Posterior cingulate gyrus (tissue), 11 donors: ENCODE results near the gene ARHGAP45.

Experiments used
- DNase-seq, 10 donors: peaks; one replicate each; pipeline versions ENCODE4 v3.0.0 to v3.0.0-alpha.2; 2020 to 2021; ENCODE audit warnings: mixed read lengths in 3 of 10
- intact Hi-C: fragments of 100-400 bp; cut with DNase I; formaldehyde crosslinking; loops from one replicate; pipeline ENCODE4 v1.15.1; 2023

Gene ARHGAP45

DNA sequence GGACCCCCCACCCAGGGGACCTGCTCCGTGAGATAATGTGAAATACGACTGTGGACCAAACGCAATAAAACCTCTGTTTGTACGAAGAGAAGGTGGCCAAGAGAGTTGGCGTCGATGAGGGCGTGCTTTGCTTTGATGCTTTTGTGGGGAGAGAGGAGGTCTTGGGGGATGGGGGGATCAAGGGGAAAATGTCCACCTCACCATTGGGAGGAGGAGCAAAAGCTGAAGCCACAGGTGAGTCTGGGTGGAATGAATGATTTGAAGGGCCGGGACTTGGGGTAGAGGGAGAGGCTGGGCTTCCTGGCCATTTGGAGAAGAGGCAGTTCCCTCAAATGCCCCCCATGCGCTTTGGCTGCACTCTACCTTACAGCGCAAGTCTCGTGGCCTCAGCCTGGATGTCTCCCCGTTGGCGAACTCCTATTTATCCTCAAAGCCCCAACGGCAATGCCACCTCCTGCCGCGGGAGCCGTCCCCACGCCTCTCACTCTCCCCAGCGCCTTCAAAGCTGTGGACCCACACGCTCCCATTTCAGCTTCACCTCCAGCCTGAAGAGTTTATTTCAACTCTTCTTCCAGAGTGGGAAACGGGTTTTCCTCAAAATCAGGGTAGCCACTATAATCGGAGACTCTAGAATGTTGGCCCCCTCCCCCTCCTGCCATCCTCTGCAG, 27.9 kb upstream of the ARHGAP45 start:
- DNase-seq = no peak
- intact Hi-C loops = no loop called here

DNA sequence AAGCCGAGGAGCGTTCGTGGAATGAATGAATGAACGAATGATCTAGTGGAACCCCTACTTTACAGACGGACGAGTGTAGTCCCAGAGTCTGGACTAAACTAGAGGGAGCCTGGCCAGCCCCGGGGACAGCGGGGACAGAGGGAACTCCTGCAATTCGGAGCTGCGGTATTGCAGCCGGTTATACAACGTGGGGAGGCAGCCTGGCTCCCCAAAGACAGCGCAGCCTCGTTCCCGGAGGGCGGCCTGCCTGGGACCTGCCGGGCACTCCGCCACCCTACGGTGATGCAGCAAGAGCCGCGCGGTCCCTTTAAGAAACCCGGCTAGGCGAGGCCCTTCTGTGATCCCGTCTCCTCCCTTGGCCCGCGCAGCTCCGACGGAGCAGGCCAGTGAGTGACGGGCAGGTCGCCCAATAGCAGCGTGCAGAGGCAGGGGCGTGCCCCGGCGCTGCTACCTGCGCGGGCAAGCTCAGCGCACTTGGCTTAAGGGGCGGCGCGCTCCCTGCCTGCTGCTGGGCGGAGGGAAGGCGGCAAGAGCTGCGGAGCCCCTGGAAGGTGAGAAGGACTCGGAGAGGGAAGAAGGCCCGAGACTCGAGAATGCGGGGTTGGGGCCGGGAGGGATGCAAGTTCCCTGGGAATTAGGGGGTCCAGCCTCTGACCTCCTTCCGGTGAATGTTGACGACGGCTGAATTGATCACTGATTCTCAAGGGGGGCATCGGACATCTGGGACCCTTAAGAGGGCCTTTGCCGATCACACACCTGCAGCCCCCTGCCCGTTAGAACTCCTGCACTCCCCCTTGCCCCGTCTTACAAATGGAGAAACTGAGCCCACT, 27.1 kb upstream of the ARHGAP45 start, which contains the start of gene ABCA7:
TSS of gene ABCA7 (plus strand) at position 462 of the 830 bp plus-strand sequence. CDS start 1,255 bp downstream, outside the sequence.
- intact Hi-C loops = loop anchor here (2.0 to 10.0 kb wide), 2 partner anchors 19 to 55 kb away; partner anchors contain the start of genes POLR2E, RNU6-2 and TMEM259
- DNase-seq = peak; percentile 93 to 100 (median 98)

DNA sequence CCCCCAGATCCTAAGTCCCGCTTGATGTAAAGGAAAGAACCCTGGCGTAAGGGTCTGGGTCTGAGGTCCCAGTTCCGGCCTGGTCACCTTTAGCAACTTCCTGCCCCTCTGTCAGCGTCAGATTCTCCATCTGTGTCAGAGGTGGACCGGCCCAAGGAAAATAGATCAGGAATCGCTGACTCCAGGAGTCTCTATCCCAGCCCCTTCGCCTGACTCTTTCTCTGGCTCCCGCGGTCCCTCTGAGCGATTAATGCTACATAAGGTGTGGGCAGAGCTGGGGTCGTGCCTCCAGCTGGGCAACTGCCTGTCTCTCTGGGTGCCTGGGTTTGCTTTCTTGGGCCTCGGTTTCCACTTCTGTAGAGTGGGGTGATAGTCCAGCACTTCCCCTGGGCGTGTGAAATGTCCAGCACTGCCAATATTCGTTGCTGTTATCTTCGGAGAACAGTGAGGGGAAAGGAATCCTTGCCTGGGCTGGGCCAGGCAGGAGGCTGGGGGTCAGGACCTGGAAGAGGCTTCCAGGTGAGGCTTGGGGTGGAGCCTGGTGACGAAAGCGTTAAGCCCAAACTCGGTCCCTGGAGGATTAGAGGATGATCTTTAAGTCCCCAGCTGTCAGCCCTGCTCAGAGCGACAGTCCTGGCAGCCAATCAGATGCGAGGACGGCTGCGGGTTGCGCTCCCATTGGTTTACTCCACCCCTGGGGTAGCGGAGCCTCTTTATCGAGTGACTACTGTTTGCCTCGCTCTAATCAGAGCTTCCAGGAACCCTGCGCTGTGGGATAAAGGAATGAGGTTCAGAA, 26.3 kb upstream of the ARHGAP45 start:
- DNase-seq = peak; percentile 87 to 99 (median 95)

DNA sequence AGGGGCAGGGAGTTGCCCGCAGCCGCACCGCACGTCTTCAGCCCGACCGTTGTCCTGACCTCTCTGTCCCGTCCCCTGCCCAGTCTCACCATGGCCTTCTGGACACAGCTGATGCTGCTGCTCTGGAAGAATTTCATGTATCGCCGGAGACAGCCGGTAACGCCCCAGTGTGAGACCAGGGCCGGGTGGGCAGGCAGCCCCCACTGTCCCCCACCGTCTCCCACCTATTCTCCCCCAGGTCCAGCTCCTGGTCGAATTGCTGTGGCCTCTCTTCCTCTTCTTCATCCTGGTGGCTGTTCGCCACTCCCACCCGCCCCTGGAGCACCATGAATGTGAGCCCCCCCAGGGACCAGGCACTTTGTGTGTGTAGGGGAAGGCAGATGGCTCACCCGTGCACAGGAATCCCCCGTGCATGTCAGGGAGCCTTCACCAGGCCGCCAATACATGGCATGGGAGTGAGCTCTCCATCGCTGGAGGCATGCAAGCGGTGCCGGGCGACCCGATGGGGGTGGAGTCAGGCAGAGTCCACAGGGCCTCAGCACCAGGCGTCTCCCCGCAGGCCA, 25.6 kb upstream of the ARHGAP45 start:
- intact Hi-C loops = loop anchor here (2.0 to 10.0 kb wide), 2 partner anchors 21 to 53 kb away; partner anchors contain the start of genes POLR2E, RNU6-2 and TMEM259
- DNase-seq = no peak

More for the DNA sequence above, 26.3 kb upstream of the ARHGAP45 start:
- intact Hi-C loops = loop anchor here (2.0 to 10.0 kb wide), 2 partner anchors 20 to 54 kb away; partner anchors contain the start of genes POLR2E, RNU6-2 and TMEM259

DNA sequence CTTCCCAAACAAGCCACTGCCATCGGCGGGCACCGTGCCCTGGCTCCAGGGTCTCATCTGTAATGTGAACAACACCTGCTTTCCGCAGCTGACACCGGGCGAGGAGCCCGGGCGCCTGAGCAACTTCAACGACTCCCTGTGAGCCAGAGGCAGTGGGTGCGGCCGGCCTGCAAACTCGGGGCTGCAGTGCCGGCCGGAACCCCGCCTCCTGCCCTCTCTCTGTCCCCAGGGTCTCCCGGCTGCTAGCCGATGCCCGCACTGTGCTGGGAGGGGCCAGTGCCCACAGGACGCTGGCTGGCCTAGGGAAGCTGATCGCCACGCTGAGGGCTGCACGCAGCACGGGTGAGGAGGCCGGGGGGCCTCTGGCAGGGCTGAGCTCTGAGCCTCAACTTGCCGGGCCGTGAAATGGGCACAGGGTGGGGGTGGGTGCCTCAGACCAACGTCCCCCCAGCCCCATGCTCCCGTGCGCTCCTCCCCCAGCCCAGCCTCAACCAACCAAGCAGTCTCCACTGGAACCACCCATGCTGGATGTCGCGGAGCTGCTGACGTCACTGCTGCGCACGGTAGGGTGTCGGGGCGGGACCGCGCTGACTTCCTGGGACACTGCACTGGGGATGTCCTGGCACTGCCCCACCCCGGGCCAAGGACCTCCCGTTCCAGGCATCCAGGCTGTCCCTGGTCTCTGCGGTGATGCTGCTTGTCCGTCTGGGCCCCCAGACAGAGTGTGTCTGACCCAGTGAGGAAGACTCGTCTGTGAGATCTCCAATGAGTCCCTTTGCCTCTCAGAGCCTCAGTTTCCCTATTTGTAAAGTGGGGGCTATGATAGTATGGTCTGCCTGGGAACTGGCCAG, 24.9 kb upstream of the ARHGAP45 start:
- no peak for DNase-seq
- intact Hi-C loops = loop anchor here (2.0 to 10.0 kb wide), 2 partner anchors 21 to 53 kb away; partner anchors contain the start of genes POLR2E, RNU6-2 and TMEM259

DNA sequence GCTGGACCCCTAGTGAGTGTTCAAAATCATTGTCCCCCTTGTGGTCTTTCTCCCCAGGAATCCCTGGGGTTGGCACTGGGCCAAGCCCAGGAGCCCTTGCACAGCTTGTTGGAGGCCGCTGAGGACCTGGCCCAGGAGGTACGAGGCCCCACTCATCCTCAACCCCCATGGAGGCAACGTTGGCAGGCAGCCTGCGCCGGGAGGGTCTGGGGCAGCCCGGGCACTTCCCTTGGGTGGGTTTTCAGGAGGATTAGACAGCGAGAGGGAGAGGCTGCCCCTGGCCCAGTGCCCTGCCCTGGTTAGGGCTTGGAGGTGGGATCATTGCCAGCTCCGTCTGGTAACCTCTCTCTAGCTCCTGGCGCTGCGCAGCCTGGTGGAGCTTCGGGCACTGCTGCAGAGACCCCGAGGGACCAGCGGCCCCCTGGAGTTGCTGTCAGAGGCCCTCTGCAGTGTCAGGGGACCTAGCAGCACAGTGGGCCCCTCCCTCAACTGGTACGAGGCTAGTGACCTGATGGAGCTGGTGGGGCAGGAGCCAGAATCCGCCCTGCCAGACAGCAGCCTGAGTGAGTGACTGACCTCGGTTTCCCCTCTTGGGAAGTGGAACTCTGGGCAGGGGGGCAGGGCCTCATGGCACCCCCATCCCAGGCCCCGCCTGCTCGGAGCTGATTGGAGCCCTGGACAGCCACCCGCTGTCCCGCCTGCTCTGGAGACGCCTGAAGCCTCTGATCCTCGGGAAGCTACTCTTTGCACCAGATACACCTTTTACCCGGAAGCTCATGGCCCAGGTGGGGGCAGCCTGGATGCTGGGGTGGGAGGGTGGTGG, 24.1 kb upstream of the ARHGAP45 start:
- no peak for DNase-seq
- intact Hi-C loops = loop anchor here (10.0 kb wide), 1 partner anchor 52 kb away; the partner anchor contains the start of gene POLR2E

DNA sequence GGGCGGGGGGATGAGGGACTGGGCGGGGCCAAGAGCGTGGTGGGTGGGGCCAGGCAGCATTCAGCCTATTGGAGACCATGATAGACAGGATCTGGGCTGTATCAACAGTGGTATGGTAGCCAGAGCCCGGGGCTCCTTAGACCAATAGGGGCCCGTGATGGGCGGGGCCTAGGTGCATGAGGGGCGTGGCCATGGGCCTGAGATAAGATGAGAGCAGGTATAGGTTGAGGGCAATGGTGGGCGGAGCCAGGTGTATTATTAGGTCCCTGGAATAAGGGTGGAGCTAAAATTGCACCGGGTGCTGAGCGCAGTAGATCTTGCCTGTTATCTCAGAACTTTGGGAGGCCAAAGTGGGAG, 21.7 kb upstream of the ARHGAP45 start:
- no peak for DNase-seq
- intact Hi-C loops = loop anchor here (10.0 kb wide), 1 partner anchor 50 kb away; the partner anchor contains the start of gene POLR2E

DNA sequence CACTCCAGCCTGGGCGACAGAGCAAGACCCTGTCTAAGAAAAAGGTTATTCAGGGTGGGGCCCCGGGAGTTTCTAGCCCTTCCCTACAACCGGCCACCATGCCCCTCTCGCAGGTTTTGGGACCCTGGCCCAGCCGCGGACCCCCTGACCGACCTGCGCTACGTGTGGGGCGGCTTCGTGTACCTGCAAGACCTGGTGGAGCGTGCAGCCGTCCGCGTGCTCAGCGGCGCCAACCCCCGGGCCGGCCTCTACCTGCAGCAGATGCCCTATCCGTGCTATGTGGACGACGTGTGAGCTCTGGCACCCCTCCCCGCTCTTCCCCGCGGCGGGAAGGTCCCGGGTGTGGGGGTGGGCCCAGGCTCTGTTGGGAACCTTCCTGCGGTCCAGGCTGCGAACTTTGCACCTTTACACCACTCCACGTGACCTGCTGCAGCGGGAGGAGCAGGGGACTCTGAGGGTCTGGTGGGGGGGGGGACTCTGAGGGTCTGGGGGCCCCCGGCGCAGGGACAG, 20.8 kb upstream of the ARHGAP45 start:
- intact Hi-C loops = loop anchor here (10.0 kb wide), 1 partner anchor 49 kb away; the partner anchor contains the start of gene POLR2E
- DNase-seq = no peak

DNA sequence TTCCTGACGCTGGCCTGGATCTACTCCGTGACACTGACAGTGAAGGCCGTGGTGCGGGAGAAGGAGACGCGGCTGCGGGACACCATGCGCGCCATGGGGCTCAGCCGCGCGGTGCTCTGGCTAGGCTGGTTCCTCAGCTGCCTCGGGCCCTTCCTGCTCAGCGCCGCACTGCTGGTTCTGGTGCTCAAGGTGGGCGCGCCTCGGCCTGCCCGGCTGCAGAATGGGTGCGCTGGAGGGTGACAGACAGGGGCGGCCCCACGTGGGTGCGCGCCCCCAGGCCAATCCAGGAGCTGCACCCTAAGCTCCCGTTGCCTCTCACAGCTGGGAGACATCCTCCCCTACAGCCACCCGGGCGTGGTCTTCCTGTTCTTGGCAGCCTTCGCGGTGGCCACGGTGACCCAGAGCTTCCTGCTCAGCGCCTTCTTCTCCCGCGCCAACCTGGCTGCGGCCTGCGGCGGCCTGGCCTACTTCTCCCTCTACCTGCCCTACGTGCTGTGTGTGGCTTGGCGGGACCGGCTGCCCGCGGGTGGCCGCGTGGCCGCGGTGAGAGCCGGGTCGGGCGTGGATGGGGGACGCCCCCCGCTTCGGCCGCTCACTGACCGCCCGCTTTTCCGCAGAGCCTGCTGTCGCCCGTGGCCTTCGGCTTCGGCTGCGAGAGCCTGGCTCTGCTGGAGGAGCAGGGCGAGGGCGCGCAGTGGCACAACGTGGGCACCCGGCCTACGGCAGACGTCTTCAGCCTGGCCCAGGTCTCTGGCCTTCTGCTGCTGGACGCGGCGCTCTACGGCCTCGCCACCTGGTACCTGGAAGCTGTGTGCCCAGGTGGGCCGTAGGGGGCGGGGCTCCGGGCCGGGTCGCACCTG, 19.9 kb upstream of the ARHGAP45 start:
- intact Hi-C loops = loop anchor here (10.0 kb wide), 1 partner anchor 48 kb away; the partner anchor contains the start of gene POLR2E
- DNase-seq = no peak

DNA sequence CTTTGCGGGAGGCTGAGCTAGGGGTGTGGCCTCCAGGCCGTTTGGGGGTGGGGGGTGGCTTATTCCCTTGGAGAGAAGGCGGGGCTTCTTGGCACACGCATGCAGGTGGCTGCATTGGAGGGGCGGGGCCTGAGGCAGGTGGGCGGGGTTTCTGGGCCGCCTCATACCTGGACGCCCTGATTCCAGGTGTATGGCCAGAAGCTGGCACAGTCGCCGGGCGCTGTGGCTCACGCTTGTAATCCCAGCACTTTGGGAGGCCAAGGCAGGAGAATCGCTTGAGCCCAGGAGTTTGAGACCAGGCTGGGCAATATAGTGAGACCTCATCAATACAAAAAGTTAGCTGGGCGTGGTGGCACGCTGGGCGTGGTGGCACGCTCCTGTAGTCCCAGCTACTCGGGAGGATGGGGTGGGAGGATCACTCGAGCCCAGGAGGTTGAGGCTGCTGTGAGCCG, 19.2 kb upstream of the ARHGAP45 start:
- intact Hi-C loops = loop anchor here (10.0 kb wide), 1 partner anchor 47 kb away; the partner anchor contains the start of gene POLR2E

DNA sequence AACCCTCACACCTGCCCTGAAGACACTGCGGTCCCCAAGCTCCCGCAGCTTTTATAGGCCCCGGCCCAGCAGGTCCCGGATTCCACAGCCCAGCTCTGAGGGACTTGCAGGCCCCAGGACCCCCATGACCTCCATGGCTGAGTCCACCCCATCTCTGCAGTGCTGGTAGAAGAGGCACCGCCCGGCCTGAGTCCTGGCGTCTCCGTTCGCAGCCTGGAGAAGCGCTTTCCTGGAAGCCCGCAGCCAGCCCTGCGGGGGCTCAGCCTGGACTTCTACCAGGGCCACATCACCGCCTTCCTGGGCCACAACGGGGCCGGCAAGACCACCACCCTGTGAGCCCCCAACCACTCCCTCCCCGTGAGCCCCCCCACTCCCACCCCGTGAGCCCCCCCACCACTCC, 17.9 kb upstream of the ARHGAP45 start:
- no peak for DNase-seq
- intact Hi-C loops = loop anchor here (10.0 kb wide), 1 partner anchor 46 kb away; the partner anchor contains the start of gene POLR2E

More for the DNA sequence above, 19.2 kb upstream of the ARHGAP45 start:
- no peak for DNase-seq

DNA sequence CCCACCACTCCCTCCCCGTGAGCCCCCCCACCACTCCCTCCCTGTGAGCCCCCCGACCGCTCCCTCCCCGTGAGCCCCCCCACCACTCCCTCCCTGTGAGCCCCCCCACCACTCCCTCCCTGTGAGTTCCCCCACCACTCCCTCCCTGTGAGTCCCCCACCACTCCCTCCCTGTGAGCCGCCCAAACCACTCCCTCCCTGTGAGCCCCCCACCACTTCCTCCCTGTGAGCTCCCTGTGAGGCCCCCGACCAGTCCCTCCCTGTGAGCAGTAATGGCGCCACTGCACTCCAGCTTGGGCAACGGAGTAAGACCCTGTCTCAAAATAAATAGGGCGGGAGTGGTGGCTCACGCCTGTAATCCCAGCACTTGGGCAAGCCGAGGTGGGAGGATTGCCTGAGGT, 17.2 kb upstream of the ARHGAP45 start:
- intact Hi-C loops = loop anchor here (10.0 kb wide), 1 partner anchor 45 kb away; the partner anchor contains the start of gene POLR2E
- DNase-seq = no peak

DNA sequence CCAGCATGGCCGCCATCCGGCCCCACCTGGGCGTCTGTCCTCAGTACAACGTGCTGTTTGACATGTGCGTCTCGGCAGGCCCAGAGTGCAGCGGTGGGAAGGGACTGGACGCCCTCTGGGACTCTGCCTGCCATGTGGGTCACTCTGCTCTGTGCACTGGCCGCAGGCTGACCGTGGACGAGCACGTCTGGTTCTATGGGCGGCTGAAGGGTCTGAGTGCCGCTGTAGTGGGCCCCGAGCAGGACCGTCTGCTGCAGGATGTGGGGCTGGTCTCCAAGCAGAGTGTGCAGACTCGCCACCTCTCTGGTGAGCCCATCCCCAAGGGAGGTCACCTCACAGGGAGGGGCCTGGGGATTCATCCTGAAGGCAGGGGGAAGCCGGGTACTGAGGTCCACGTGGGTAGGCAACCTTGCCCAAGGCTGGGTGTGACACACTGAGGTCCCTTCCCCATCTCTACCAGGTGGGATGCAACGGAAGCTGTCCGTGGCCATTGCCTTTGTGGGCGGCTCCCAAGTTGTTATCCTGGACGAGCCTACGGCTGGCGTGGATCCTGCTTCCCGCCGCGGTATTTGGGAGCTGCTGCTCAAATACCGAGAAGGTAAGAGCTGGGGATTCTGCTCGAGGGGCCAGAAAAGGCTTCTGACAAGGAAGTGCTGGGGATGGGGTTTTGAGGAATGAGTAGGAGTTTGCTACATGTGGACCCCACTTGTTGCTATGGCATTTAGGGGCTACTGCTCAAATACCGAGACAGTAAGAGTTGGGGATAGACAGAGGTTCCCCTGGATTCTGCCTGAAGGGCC, 15.8 kb upstream of the ARHGAP45 start:
- intact Hi-C loops = no loop called here

DNA sequence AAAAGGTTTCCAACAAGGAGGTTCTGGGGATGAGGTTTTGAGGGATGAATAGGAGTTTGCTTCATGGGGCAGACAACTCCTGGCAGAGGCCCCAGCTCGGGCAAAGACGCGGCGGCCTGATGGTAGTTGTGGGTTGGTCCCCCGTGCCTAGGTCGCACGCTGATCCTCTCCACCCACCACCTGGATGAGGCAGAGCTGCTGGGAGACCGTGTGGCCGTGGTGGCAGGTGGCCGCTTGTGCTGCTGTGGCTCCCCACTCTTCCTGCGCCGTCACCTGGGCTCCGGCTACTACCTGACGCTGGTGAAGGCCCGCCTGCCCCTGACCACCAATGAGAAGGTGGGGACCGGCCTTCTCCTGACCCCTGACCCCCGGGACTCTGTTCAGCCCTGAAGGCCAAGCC, 15.2 kb upstream of the ARHGAP45 start:
- intact Hi-C loops = no loop called here
- DNase-seq = no peak

More for the DNA sequence above, 15.8 kb upstream of the ARHGAP45 start:
- DNase-seq = no peak

DNA sequence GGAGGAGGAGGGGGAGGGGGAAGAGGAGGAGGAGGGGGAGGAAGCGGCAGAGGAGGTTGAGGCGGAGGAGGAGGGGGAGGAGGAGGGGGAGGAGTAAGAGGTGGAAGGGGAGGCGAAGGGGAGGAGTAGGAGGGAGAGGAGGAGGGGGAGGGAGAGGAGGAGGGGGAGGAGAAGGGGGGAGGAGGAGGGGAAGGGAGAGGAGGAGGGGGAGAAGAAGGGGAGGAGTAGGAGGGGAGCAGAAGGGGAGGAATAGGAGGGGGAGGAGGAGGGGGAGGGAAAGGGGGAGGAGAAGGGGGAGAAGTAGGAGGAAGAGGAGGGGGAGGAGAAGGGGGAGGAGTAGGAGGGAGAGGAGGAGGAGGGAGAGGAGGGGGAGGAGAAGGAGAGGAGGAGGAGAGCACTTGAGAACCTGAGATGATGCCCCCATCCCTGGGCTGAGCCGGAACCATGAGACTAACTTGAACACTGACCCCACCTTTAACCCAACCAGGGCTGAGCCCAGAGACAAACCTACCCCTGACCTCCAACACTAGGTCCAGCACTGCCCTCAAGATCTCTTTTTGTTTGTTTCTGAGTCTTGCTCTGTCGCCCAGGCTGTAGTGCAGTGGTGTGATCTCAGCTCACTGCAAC, 14.5 kb upstream of the ARHGAP45 start:
- intact Hi-C loops = no loop called here
- DNase-seq = no peak
